Thyroid gland (tissue), 4 donors: ENCODE measurements around the gene SLC12A2. TPM values are rescaled to one million over a fixed set of nuclear protein-coding genes. Genes with fewer than 3 reads are reported as not detected.

ENCODE experiments used
- DNase-seq, 2 donors: peaks; one replicate each; pipeline ENCODE4 v3.0.0-alpha.2; 2019
- H3K27ac ChIP-seq, 3 donors: fragments of 200-600 bp; sonication (generic); 1 replicate in 2 of 3; 2 replicates in 1 of 3; pipeline ENCODE4 v1.5.1; 2016 to 2019; ENCODE audit warnings: mild to moderate bottlenecking in 1 of 3, moderate library complexity in 1 of 3
- H3K27me3 ChIP-seq: fragments of 200-600 bp; sonication (generic); one replicate; pipeline ENCODE4 v1.5.1; 2019
- H3K36me3 ChIP-seq, 2 donors: fragments of 200-600 bp; sonication (generic); one replicate each; pipeline ENCODE4 v1.5.1; 2016 to 2019
- H3K4me1 ChIP-seq, 2 donors: fragments of 200-600 bp; sonication (generic); one replicate each; pipeline ENCODE4 v1.5.1; 2017 to 2019
- H3K4me3 ChIP-seq, 3 donors: fragments of 200-600 bp; sonication (generic); replicated peaks in 1 of 3; 1 replicate in 2 of 3; 2 replicates in 1 of 3; pipeline ENCODE4 v1.5.1; 2016; ENCODE audit warnings: mild to moderate bottlenecking in 1 of 3
- H3K9me3 ChIP-seq: fragments of 200-600 bp; sonication (generic); one replicate; pipeline ENCODE4 v1.5.1; 2017
- POLR2A ChIP-seq, 2 donors: fragments of 450-650 bp; IDR thresholded peaks; one replicate each; pipeline ENCODE4 v1.6.1; 2017; ENCODE audit warnings: antibody characterized with exemption in 2 of 2, mild to moderate bottlenecking in 2 of 2, moderate library complexity in 1 of 2
- WGBS, 2 donors: methylation state at CpG; one replicate each; pipeline ENCODE4 v1.1.5; 2017; 5-methylcytosine and 5-hydroxymethylcytosine counted together
- intact Hi-C: fragments of 100-400 bp; cut with DNase I; formaldehyde crosslinking; loops from one replicate; pipeline ENCODE4 v1.15.1; 2023
- total RNA-seq, 4 donors: library from RNA; depleted of rRNA; stranded (reverse); fragments of >200 nt; gene quantifications; one replicate each; pipeline ENCODE4 v1.2.3, GENCODE V29; 2016
- TF ChIP-seq, protein P1 (sequence below), 6 experiments: fragments of 200-600 bp in 3 of 6; fragments of 450-650 bp in 3 of 6; sonication (generic) in 3 of 6; IDR thresholded peaks; one replicate each; pipeline ENCODE4 v1.5.1; 2016 to 2019; ENCODE audit warnings: antibody characterized with exemption in 6 of 6, mild to moderate bottlenecking in 2 of 6, inconsistent platforms in 1 of 6, moderate library complexity in 1 of 6

The SLC12A2 gene
- total RNA-seq, 4 donors from 2014 or later = 27.2 to 53.3 (median 29.4) TPM

DNA sequence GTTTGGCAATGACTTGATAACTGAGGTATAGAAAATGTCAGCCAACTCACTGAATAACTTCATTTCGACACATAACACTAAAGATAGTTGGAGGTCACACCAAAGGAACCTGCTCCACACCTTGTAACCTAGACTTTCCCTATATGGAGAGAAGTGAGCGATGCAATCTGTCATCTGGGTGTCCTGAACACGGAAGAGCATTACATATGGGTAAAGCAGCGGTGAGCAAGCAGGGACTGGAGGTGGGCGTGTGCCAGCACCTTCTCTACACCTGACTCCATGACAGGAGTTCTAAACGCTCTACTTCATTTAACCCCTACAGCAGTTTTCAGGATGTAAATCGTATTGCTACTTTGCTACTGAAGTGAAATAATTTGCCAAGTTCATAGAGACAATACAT lies 152.8 kb downstream of the SLC12A2 start:
- Histone ChIP-seq H3K27ac (no peak overlapping the region), H3K36me3 (no peaks in the 10 kb centered on the region), H3K9me3 (no peaks in the 10 kb centered on the region), H3K4me3 (no peak overlapping the region), H3K4me1 (no peaks in the 10 kb centered on the region), H3K27me3 (no peaks in the 10 kb centered on the region)
- DNase-seq = no peak
- intact Hi-C loops = no loop called here
- TF ChIP-seq, protein P1, sequence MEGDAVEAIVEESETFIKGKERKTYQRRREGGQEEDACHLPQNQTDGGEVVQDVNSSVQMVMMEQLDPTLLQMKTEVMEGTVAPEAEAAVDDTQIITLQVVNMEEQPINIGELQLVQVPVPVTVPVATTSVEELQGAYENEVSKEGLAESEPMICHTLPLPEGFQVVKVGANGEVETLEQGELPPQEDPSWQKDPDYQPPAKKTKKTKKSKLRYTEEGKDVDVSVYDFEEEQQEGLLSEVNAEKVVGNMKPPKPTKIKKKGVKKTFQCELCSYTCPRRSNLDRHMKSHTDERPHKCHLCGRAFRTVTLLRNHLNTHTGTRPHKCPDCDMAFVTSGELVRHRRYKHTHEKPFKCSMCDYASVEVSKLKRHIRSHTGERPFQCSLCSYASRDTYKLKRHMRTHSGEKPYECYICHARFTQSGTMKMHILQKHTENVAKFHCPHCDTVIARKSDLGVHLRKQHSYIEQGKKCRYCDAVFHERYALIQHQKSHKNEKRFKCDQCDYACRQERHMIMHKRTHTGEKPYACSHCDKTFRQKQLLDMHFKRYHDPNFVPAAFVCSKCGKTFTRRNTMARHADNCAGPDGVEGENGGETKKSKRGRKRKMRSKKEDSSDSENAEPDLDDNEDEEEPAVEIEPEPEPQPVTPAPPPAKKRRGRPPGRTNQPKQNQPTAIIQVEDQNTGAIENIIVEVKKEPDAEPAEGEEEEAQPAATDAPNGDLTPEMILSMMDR (IDR thresholded peaks at IDR 0.05) = no peak
- TF ChIP-seq POLR2A (IDR thresholded peaks at IDR 0.05) = no peak
- 86 to 90% methylated on average over 7 of the region's 7 CpGs for WGBS, 2 donors

- H3K9me3 ChIP-seq = no peaks in the 10 kb centered on the region
- H3K4me3 ChIP-seq = no peak overlapping the region
- H3K27me3 ChIP-seq = no peaks in the 10 kb centered on the region
- H3K27ac ChIP-seq = no peak overlapping the region
- no peaks in the 10 kb centered on the region for H3K36me3 ChIP-seq
- no peaks in the 10 kb centered on the region for H3K4me1 ChIP-seq
- WGBS, 2 donors = 76 to 77% methylated on average over 2 of the region's 2 CpGs
- no peak for DNase-seq
- intact Hi-C loops = no loop called here
- TF ChIP-seq POLR2A (IDR thresholded peaks at IDR 0.05) = no peak
- TF ChIP-seq, protein P1 (IDR thresholded peaks at IDR 0.05) = no peak
Observed at GRCh38 chr5:128237000-128237399, 153.4 kb downstream of the SLC12A2 start.

DNA sequence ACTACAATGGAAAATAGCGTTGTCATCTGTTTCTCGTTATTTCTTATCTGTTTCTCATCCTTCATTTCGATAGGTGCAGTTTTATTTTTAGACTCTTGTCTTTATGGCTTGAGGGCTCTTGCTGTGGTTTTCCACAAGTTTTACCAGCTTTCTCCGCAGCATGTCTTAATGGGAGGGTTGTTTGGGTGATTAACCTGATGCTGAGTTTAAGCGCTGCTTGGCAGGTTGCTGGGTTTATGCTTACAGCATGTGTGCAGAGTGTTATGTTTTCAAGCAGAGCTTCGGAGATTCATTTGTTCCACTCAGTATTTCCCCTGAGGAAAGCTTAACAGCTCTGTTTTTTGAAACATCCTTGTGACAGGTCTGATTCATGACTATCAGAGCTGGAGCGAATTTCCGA lies 154.0 kb downstream of the SLC12A2 start:
- no peaks in the 10 kb centered on the region for H3K27me3 ChIP-seq
- 67 to 69% methylated on average over 8 of the region's 8 CpGs for WGBS, 2 donors
- no peaks in the 10 kb centered on the region for H3K9me3 ChIP-seq
- intact Hi-C loops = no loop called here
- no peaks in the 10 kb centered on the region for H3K36me3 ChIP-seq
- no peak overlapping the region for H3K27ac ChIP-seq
- TF ChIP-seq POLR2A (IDR thresholded peaks at IDR 0.05) = no peak
- TF ChIP-seq, protein P1 (IDR thresholded peaks at IDR 0.05) = no peak
- no peaks in the 10 kb centered on the region for H3K4me1 ChIP-seq
- no peak overlapping the region for H3K4me3 ChIP-seq
- DNase-seq = no peak
